ENCODE data around the gene MC1R. TPM values are rescaled to one million over a fixed set of nuclear protein-coding genes. Genes with fewer than 3 reads are reported as not detected.

The MC1R gene
- total and polyA plus RNA-seq, 2 donors from 2014 or later, result 2.1 to 13.5 TPM

GRCh38 chr16:89897204-89897603 is 21.5 kb upstream of the MC1R start:
- intact Hi-C loops (cut with DNase I), result no loop called here
- Histone ChIP-seq H3K27me3 (ENCODE audit: control insufficient read depth, insufficient read depth, low read length) (no peaks in the 10 kb centered on the region), H3K9me3 (ENCODE audit: control insufficient read depth in 2 of 3, insufficient read depth in 1 of 3, low read length in 3 of 3) (no peaks in the 10 kb centered on the region), H3K9ac (ENCODE audit: low read length in 3 of 3) (no peak overlapping the region), H3K4me3 (ENCODE audit: low read length in 3 of 3) (no peak overlapping the region), H3K27ac (ENCODE audit: low read depth in 2 of 2, low read length in 2 of 2) (no peak overlapping the region), H3K36me3 (ENCODE audit: control insufficient read depth in 2 of 3, insufficient read depth in 3 of 3, low read length in 3 of 3) (peaks cover 9 to 44% (median 41%) of the 10 kb centered on the region in 3 donors), H3K4me1 (ENCODE audit: control insufficient read depth in 2 of 3, insufficient read depth in 2 of 3, low read depth in 1 of 3, low read length in 3 of 3) (no peaks in the 10 kb centered on the region)
- no peak for TF ChIP-seq CTCF (IDR thresholded peaks at IDR 0.05; ENCODE audit: borderline replicate concordance, extremely low read depth, insufficient read depth)
- FAIRE-seq, result no peak
- DNase-seq, result no peak

- intact Hi-C loops (cut with DNase I), result no loop called here
- Histone ChIP-seq H3K27ac (ENCODE audit: low read depth in 2 of 2, low read length in 2 of 2) (no peak overlapping the region), H3K27me3 (ENCODE audit: control insufficient read depth, insufficient read depth, low read length) (no peaks in the 10 kb centered on the region), H3K9ac (ENCODE audit: low read length in 3 of 3) (no peak overlapping the region), H3K9me3 (ENCODE audit: control insufficient read depth in 2 of 3, insufficient read depth in 1 of 3, low read length in 3 of 3) (no peaks in the 10 kb centered on the region), H3K4me1 (ENCODE audit: control insufficient read depth in 2 of 3, insufficient read depth in 2 of 3, low read depth in 1 of 3, low read length in 3 of 3) (no peaks in the 10 kb centered on the region), H3K4me3 (ENCODE audit: low read length in 3 of 3) (no peak overlapping the region), H3K36me3 (ENCODE audit: control insufficient read depth in 2 of 3, insufficient read depth in 3 of 3, low read length in 3 of 3) (peaks cover 7 to 40% (median 34%) of the 10 kb centered on the region in 3 donors)
- TF ChIP-seq CTCF (IDR thresholded peaks at IDR 0.05; ENCODE audit: borderline replicate concordance, extremely low read depth, insufficient read depth), result no peak
- DNase-seq (no peak), FAIRE-seq (no peak)
These were observed 20.3 kb upstream of the MC1R start for GRCh38 chr16:89898201-89898967.

DNA sequence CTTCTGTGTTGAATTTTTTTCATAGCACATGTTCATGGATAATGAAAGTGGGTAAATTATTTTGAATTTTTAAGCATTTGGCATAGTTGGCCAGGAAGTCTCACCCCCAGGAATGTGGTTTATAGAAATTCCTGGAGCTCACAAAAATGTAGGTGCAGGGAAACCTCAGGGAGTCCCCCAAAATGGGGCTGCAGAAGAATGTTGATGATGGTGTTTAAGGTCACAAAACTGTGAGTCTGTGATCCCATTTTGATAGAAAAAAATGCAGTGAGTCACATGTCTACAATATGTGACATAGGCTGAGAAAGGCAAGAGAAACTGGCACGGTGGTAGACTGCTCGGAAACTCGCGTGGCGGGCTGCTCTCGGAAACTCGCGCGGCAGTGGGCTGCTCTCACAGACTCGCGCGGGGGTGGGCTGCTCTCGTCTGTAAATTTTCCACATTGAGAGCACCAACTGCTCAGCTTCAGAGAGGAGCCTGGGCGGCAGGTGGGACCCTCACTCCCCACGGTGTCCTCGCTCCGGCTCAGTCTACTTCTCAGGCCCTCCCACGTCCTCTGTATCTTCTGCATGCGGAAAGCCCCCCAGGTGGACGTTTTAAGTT is 18.7 kb upstream of the MC1R start:
- FAIRE-seq (no peak), DNase-seq (no peak)
- no peak for TF ChIP-seq CTCF (IDR thresholded peaks at IDR 0.05; ENCODE audit: borderline replicate concordance, extremely low read depth, insufficient read depth)
- H3K4me1 ChIP-seq (ENCODE audit: control insufficient read depth in 2 of 3, insufficient read depth in 2 of 3, low read depth in 1 of 3, low read length in 3 of 3), result no peaks in the 10 kb centered on the region
- H3K4me3 ChIP-seq (ENCODE audit: low read length in 3 of 3), result no peak overlapping the region
- H3K27ac ChIP-seq (ENCODE audit: low read depth in 2 of 2, low read length in 2 of 2), result no peak overlapping the region
- peaks cover 7 to 34% (median 31%) of the 10 kb centered on the region in 3 donors for H3K36me3 ChIP-seq (ENCODE audit: control insufficient read depth in 2 of 3, insufficient read depth in 3 of 3, low read length in 3 of 3)
- no peaks in the 10 kb centered on the region for H3K9me3 ChIP-seq (ENCODE audit: control insufficient read depth in 2 of 3, insufficient read depth in 1 of 3, low read length in 3 of 3)
- intact Hi-C loops (cut with DNase I), result no loop called here
- no peaks in the 10 kb centered on the region for H3K27me3 ChIP-seq (ENCODE audit: control insufficient read depth, insufficient read depth, low read length)
- no peak overlapping the region for H3K9ac ChIP-seq (ENCODE audit: low read length in 3 of 3)
